NCI-H1105 (cell line): ENCODE data around the gene RAB29.
"Not testable (repeated sequence)": the region's sequence is repeated elsewhere in the genome, so short reads cannot be mapped to it uniquely, and the experiment has no call there.

Source experiments
- DNase-seq: peaks from one replicate; lab custom pipeline; 2025; lab: John Stamatoyannopoulos, UW

Gene RAB29, protein sequence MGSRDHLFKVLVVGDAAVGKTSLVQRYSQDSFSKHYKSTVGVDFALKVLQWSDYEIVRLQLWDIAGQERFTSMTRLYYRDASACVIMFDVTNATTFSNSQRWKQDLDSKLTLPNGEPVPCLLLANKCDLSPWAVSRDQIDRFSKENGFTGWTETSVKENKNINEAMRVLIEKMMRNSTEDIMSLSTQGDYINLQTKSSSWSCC

DNA sequence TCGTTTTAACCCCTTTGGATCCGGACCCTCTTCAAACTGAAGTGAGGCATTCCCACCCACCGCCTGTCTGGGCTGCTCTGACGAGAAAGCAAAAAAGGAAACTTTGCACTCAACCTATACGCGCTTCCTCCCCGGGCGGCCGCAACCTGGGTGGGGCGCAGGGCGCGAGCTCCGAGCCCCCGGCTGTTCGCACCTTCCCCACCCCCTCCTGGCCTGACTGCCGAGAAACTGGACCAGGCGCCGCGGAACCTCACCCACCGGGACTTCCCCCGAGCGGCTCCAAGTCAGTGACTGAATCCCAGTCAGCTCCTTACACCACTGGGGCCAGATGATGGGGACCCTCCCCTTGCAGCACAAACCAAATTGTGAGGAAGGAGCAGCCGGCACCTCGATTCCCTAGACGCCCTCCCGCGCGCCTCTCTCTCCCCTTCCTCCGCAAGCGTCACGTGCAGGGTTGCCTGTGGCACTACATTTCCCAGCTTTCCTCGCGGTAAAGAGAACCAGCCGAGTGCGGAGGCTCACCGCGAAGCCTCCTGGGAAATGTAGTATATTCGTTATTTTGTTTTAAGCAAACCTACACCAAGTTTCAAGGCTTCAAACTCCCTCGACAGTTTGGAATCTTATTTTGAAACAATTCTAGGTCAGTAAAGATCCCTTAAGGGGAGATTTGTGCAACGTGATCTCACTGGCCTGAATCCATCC lies at the start of gene RAB29:
Gene RAB29 (minus strand): TSS at position 468 of the 702 bp plus-strand sequence. CDS start 526 bp downstream, outside the sequence.
- DNase-seq = peak; percentile 73

DNA sequence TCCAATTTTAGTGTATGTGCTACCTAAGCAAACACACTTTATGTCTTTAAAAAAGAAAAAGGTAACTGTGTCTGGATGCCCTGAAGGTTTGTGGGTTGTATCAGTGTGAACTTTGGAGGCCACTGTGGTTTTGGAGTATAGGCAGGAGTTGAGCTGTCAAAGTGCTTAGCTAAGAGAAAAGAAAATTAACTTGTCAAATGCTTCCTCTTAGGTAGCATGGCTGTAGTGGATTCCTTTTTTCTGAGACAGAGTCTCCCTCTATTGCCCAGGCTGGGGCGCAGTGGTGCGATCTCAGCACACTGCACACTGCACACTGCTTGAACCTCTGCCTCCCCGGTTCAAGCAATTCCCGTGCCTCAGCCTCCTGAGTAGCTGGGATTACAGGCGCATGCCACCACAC lies 48.9 kb upstream of the RAB29 start:
- DNase-seq = no peak

DNA sequence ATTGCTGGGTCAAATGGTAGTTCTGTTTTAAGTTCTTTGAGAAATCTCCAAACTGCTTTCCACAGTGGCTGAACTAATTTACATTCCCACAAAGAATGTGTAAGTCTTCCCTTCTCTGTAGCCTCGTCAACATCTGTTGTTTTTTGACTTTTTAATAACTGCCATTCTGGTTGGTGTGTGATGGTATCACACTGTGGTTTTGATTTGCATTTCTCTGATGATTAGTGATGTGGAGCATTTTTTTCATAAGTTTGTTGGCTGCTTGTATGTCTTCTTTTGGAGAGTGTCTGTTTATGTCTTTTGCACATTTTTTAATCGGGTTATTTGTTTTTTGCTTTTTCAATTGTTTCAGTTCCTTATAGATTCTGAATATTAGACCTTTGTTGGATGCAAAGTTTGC lies 48.0 kb upstream of the RAB29 start:
- not testable (repeated sequence) for DNase-seq

DNA sequence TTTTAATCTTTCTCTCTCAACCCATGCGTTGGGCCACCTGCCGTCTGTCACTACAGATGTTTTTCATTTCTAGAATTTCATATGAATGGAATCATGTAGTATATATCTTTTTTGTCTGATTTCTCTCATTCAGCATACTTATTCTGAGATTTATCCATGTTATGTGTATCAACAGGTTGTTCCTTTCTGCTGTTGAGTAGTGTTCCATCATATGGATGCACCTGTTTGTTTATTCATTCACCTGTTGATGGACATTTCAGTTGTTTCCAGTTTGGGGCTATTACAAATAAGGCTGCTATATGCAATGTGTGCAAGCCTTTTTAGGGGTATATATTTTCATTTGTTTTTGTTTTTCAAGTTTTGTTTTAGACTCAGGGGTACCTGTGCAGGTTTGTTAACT lies 47.1 kb upstream of the RAB29 start:
- DNase-seq = no peak

DNA sequence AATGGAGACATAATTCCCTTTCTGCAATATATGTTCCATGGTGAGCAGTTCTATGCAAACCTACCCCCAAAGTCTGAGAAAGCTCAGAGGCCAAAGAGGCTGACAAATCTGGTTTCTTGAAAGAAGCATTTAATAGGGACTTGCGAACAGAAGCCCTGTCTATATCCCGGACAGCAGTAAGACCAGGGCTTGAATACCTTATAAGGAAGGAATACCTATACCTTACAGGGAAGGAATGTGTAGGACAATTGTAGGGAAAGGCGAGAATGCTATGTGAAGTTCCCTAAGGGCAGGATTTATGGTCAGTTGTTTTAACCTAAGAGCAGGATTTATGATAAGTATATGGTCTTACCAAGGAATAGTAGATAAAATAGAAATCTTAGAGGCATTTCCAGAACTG lies 42.7 kb upstream of the RAB29 start:
- DNase-seq = no peak

DNA sequence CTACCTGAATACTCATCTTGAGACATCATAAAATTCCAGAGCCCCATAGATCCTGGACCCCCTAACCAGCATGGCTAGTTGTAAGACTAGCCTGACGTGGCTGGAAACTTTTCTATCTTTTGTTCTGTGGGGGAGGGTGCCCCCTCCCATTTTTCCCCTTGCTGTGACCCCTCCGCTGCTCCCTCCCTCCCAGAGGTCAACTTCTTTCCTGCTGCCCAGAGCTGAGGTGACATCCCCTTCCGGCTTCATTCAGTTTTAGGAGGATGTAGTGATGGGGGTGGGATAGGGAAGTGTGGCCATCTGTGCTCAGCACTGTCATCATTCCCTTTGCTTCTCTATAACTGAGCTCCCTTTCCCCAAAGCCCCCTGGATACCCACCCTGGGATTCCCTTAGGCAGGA lies 42.1 kb upstream of the RAB29 start:
- DNase-seq = no peak

DNA sequence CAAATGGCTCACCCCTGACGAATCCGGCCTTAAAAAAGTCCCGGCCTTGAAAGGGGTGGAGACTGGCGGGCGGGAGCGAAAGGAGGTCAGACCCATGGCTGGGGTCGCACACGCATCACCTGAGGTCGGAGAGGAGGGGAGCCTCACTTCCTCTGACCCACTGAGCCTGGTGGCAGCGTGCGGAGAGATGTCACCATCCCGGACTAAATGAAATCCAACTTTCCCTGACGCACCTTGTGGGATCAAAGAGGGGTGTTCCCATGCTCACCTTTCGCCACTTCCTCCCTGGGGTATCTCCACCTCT lies 38.4 kb upstream of the RAB29 start:
- peak; percentile 31 for DNase-seq

DNA sequence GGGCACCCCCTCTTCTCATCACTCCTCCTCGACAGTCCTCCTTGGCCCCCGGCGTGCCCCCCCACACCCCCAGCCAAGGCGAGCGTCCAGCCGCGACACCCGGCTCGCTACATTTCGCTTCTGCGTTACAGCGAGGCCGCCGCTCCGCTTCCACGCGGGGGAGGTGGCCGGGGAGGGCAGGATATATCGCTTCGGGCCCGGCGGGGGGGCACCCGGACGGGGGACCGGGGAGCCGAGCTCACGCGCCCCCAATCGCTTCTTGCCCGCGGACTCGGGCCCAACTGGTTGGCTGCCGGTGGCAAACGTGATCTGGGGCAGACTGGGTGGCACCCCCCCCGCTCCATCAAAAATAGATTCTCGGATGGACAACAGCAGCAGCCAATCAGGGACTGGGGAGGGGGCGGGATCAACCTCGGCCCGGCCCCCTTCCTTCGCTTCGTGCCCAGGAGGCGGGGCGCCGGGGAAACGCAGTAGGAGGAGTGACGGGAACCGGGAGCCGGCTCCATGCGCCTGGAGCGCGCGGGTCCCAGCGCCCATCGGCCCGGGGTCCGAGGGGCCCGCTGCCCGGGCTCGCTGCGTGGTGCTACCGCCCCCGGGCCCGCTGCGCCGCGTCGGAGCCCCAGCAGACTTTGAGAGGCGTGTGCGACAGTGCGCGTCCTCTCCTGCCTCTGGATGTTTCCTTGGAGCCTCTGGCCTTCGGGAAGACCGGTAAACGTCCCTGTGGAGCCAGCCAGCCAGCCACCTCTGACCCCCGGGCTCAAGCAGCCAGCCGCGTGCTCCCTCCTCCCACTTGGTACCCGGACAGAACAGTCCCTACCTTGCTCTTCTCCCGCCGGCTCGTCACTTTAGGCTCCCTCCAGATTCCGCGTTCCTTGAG lies 37.8 kb upstream of the RAB29 start, which contains the start of gene SLC41A1:
Gene SLC41A1 (minus strand): TSS at position 321 of the 877 bp plus-strand sequence. CDS start 2,757 bp downstream, outside the sequence.
- DNase-seq = peak; percentile 88

DNA sequence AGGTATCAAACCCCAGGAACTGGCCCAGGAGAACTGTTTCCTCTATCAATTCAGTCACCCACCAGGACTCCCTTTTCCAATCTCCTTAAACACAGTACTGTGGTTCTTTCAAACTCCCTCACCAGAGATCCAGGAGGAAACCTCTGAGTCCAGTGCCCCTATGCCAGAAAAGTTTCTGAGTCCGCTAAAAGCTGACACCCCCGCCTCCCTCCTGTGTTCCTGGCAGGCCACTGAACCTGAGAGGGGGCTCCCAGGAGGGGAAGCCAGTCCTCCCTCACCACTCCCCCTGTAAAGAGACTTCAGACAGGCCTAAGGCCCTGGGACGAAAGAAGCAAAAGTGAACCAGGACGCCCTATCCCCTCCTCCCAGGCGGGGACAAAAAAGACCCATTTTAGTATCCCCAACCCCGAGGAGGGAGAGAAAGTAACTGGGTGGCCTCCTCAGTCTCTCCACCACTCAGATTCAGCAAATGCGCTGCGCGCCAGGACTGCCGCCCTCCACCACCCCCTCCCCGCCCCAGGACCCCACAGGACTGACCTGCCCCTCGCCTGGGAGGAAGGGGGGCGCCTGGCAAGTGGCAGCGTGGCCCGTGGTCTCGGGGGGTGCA lies 37.1 kb upstream of the RAB29 start:
- DNase-seq = no peak

DNA sequence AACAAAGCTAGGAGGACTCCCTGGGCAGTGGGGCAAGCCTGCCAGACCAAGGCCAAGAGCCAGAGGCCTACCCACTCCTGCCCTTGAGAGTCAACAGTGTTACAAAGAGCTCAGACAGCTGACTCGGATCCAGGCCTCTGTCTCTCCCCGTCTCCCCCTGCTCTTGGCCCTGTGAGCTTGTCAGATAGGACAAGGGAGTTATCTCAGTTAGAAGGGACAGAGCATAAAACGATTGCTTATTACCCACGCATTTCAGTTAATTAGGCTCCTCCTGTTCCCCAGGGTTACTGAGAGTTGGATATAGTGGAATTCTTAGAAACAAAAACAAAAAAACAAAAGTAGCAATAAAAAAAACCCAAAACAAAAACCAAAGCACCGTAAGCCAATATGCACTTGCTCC lies 36.4 kb upstream of the RAB29 start:
- DNase-seq = no peak

DNA sequence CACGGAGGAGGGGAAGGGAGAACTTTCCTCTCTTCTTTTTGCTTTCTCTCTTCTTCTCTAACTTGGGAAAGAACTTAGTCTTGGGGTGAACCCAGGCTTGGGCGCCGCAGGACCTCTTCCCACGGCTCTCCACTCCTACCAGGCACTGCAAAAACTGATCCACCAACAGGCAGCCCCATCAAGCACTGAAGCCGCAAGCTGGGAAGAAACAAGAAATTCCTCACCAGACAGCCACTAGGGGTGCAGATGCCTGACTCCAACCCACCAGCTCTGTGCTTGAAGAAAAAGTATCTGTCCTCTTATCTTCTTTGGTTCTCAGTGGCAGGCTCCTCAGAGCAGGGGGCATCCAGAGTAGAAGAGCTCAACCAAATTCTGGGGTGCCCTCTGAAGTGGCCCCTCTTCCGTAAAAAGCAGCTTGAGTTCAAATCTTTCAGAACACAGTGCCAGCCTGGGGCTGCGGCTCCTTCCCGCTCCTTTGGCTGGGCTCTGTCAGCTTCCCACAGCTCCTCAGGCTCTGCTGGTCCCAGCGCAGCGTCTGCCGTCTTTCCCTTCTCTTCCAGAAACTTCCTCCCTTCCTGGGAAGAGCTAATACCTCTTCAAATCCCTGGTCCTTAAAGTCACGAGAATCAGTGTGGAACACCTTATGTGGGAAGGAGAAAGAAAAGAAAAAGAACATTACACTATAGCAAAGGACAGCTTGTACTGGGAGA lies 35.3 kb upstream of the RAB29 start:
- no peak for DNase-seq

DNA sequence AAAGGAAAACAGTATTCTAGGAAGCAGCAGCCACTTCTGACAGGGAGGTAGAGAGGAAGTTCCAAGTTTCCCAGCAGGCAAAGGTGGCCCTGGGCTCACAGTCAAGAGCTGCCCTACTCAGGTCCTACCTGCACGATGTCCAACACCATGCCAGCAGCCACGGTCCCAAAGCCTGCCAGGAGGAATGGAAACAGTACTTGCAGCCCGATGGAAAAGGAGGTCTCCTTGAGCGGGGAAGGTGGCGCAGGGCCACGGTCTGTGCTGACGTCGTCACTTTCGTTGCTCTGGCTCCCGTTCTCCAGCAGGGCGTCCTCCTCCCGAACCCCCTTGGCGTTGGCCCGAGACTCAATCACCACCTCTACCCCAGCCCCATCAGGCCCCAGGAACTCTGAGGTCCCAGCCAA lies 34.7 kb upstream of the RAB29 start:
- DNase-seq = no peak

DNA sequence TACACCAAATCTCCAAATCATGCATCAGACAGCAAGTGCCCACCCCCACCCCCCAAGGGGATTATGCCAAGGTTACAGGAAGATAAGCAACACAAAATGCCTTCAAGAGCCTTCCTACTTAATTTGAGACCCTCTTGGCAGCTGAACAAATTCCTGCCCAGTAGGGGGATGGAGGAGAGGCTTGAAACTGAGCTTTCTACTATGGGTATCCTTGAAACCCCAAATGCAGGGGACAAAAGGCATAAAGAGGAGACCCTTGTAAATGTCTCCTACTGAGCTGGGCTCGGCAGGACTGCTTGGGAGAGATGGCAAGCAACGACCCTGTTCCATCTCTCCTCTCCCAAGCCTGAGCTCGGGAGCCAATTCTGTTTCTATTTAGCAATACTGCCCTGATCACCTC lies 34.2 kb upstream of the RAB29 start:
- DNase-seq = no peak

DNA sequence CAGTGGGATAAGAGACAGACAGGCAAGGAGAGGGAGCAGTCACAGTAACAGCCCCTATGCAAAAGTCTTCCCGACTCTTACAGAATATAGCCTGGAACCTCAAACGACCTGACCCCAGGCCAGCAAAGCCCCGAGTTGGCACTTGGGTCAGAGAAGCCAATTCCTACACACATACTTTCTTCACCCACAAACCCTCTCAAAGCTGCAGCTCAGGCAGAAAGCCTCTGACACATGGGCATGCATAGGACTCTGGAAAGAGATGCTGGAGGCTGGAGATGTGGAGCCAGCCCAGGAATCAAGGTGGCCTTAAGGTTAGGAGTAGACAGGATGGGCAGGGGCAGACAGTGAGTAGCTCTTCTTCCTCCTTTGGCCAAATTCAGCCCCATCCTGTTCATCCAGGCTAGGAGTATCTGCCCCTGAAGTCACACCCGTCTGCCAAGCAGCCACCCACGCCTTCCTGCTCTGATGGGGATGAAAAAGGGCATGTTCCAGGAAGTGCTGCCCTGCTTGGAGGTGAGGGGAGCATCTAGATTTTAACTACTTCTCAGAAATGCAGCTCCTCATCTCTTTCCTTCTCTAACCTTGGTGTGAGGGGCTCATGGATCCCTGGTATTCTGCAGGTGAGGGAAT lies 29.9 kb upstream of the RAB29 start:
- DNase-seq = no peak

DNA sequence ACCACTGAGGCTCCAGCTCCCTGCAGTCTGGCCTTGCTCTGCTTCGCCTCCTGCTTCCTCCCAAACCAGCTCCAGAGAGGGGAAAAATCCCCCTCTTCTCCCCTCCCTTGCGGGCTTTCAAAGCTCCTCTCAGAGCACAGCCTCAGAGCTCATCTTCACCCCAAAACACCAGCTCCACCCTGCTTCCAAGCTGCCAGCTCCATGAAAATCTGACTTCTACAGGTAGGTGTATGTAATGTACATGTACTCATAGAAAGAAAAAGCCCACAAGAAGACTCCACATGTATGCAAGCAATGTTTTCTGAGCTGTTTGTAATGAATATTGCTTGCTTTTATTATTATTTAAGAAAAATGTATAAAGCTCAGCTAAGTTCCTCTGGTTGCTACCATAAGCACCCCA lies 29.3 kb upstream of the RAB29 start:
- DNase-seq = no peak

DNA sequence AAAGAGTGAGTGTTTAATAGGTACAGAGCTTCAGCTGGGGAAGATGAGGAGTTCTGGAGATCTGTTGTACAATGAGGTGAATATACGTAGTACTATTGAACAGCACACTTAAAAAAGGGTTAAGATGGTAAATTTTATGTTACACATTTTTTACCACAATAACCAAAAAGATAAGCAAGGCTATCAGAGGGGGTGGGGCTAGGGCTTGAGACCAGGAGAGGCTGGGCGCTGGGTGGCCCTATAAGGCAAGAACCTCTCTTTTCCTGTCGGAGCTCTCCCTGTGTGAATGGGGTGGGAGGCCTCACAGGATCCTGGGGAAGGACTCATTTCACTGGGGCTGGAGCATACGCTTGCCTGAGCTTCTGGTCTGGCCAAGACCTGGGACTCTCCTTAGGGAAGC lies 28.7 kb upstream of the RAB29 start:
- no peak for DNase-seq

DNA sequence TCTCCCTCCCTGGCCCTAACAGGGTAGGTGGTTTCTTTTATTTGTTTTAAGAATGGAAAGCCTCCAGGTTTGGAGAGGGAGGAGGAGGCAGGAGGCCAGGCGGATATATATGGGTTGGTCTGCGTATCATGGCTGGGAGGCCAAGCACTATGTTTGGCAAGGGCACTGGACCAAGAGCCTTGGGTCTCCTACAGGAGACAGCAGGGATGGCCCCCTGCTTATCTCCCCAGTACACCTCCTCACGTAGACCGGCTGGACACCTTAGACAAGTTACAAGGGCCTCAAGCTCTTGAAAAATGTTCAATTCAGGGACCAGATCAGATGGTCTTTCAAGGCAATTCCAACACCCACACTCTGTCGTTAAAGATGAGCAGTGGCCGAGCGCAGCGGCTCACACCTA lies 26.8 kb upstream of the RAB29 start:
- DNase-seq = no peak

DNA sequence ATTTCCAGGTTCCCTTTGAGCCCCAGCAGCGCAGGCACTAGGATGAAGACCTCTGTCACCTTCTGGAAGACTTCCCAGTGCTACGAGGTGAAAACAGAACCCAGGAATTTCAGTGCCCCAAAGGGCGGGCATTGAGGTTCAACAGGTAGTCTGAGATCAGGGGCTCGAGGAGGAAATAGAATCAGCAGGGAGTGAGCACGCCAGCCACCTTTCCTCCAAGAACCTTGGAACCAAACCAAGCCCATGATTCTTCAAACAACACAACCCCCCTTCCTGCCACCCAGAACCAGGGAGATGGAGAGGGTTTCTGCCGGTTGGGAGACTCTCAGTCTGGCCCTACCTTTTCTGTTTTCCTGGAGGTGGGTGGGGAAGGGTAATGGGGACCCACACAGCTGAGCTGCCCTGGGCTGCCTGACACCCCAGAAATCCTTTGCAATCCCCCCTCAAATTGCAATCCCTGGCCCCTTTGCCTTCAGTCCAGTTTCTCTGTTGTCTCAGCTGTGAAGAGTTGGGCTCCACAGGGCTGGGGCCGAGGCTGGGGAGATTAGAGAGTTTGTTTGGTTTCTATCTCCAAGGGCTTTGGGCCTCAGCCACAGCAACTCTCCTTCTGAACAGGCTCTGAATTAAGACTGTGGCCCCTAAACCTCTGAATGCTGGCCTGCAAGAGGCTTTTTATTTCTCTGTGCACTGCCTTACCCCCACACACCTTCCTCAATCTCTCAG lies 25.9 kb upstream of the RAB29 start:
- no peak for DNase-seq

DNA sequence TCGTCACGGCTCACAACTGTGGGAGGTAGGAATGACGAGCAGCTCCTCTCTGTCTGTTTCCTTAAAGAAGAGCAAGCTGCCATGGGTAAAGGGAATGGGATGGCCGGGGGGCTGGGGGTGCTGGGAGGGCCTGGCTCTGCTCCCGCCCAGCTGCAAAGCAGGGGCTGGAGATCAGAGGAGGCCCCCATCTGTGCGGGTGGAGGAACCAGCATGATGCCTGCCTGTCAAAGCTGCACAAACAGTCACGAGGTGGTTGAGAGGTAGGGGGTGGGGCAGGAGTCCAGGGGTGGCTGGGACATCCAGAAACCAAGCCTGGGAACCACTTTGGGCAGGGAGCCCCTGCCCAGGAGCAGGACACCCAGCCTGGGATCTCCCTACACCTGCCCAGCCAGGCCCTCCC lies 25.1 kb upstream of the RAB29 start:
- no peak for DNase-seq

DNA sequence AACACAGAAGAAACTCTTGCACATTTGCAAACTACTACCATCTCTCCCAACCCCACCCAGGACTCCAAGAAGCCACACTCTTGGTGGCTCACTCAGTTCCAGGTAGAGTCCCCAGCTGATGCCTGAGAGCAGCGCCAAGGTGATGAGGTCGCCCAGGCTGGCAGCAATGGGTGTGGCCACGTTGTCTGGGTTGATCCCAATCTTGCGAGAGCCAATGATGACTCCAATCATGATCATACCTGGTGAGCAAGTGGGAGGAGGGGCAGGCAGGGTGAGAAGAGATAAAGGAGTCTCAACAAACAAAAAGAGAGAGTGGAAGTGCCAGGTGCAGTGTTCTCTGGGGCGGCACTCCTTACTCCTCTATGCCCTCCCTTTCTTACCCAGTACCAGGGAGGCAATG lies 23.3 kb upstream of the RAB29 start:
- no peak for DNase-seq

DNA sequence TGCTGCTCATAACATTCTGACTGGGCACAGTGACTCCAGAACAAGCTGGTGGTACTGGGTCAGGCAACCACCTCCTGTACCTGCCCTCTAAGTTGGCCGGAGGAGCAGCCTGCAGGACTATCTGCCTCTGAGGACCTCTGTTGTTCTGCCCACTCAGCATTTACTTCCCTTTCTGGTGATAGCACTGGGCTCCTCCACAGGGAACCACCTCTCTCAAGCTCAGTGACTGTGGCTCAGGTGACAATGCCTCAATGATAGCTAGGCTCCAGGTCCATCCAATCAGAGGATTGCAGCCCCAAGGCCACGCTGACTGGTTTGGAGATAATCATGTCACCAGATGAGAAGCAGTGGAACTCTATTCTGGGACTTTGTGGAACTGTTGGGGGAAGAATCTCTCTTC lies 21.9 kb upstream of the RAB29 start:
- DNase-seq = no peak
